ENCODE results near the gene GRSF1. TPM values are rescaled to one million over a fixed set of nuclear protein-coding genes. Genes with fewer than 3 reads are reported as not detected.

The GRSF1 gene
- total RNA-seq, 4 donors from 2014 or later, result 47.8 to 68.8 (median 53.9) TPM

DNA sequence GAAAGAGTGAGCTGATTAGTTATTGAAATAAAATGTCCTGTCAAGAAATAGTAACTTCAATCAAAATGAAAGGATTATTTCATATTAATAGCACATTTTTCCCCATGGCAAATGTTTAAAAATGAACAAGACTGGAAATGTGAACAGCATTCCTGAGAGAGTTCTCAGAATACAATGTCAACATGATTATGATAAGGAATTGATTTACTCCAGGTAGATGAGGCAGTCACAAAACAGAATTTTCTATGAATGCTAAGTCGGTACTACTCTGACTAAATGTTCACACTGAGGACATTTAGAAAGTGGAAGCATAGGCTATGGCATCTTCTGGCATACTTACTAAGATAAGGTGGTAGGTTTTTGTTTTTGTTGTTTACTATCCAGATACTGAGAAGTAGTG, 19.4 kb upstream of the GRSF1 start:
- Histone ChIP-seq H3K4me3 (no peak overlapping the region), H3K27me3 (no peaks in the 10 kb centered on the region), H3K9me3 (no peaks in the 10 kb centered on the region), H3K4me1 (no peaks in the 10 kb centered on the region), H3K36me3 (no peaks in the 10 kb centered on the region), H3K27ac (replicated peaks in 1 of 4) (no peak overlapping the region)
- intact Hi-C loops (cut with DNase I), result no loop called here
- WGBS, result 100% methylated on average over 1 of the region's 1 CpG
- TF ChIP-seq EP300 (IDR thresholded peaks at IDR 0.05) (no peak), POLR2A (IDR thresholded peaks at IDR 0.05; ENCODE audit: low read depth) (no peak), POLR2AphosphoS5 (IDR thresholded peaks at IDR 0.05) (no peak)
- TF ChIP-seq, protein P1, sequence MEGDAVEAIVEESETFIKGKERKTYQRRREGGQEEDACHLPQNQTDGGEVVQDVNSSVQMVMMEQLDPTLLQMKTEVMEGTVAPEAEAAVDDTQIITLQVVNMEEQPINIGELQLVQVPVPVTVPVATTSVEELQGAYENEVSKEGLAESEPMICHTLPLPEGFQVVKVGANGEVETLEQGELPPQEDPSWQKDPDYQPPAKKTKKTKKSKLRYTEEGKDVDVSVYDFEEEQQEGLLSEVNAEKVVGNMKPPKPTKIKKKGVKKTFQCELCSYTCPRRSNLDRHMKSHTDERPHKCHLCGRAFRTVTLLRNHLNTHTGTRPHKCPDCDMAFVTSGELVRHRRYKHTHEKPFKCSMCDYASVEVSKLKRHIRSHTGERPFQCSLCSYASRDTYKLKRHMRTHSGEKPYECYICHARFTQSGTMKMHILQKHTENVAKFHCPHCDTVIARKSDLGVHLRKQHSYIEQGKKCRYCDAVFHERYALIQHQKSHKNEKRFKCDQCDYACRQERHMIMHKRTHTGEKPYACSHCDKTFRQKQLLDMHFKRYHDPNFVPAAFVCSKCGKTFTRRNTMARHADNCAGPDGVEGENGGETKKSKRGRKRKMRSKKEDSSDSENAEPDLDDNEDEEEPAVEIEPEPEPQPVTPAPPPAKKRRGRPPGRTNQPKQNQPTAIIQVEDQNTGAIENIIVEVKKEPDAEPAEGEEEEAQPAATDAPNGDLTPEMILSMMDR (IDR thresholded peaks at IDR 0.05), result no peak
- DNase-seq (ENCODE audit: extremely low spot score), result no peak

DNA sequence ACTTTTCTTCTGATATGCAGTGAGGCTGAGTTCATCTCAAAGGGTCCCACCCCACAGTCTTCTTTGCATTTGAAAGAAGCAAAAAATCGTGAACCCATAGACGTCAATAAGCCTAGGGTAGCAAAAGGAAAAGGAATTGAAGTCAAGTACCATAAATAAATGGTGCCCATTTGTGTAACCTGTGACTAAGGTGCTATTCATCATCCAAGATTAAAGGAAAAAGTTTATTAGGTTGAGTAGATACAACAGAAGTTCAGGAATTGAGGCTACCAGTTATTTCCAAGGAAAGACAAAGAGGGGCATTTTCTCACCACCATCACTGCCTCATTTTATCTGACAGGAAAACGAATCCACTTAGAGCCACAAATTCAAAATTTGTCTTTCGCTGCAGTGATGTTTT, 18.8 kb upstream of the GRSF1 start:
- DNase-seq (ENCODE audit: extremely low spot score), result no peak
- H3K4me1 ChIP-seq, result no peaks in the 10 kb centered on the region
- H3K27me3 ChIP-seq, result no peaks in the 10 kb centered on the region
- WGBS, result 81% methylated on average over 4 of the region's 4 CpGs
- no peaks in the 10 kb centered on the region for H3K9me3 ChIP-seq
- intact Hi-C loops (cut with DNase I), result no loop called here
- H3K27ac ChIP-seq (replicated peaks in 1 of 4), result no peak overlapping the region
- no peaks in the 10 kb centered on the region for H3K36me3 ChIP-seq
- TF ChIP-seq EP300 (IDR thresholded peaks at IDR 0.05), result no peak
- TF ChIP-seq, protein P1 (IDR thresholded peaks at IDR 0.05), result no peak
- no peak for TF ChIP-seq POLR2AphosphoS5 (IDR thresholded peaks at IDR 0.05)
- no peak for TF ChIP-seq POLR2A (IDR thresholded peaks at IDR 0.05; ENCODE audit: low read depth)
- no peak overlapping the region for H3K4me3 ChIP-seq

DNA sequence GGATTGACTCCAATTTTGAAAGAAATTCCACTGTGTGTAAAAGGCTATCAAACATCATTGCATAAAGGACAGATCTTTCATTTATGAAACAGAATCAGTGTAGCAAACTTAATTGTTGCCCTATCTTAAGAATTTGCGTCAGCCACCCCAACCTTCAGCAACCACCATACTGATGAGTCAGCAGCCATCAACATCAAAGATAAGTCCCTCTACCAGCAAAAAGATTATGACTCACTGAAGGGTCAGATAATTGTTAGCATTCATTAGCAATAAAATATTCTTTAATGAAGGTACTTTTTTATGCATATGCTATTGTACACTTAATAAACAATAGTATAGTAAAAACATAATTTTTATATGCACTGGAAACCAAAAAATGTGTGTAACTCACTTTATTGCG, 15.8 kb upstream of the GRSF1 start:
- H3K4me1 ChIP-seq, result no peaks in the 10 kb centered on the region

DNA sequence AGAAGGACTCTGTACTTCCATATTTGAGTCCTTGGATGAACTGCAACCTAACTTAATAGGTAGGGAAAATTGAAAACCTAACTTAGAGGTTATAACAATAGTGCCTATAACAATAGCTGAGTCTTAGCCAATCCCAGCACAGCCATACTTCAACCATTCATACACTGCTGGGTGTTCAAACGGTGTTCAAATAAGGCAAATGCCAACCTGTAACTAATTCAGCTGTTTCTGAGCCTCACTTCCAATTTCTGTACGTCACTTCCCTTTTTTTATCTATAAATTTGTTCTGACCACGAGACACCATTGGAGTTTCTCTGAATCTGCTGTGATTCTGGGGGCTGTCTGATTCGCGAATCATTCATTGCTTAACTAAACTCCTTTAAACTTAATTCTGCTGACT, 9.6 kb upstream of the GRSF1 start:
- Histone ChIP-seq H3K36me3 (no peaks in the 10 kb centered on the region), H3K27ac (replicated peaks in 1 of 4) (no peak overlapping the region), H3K9me3 (no peaks in the 10 kb centered on the region), H3K27me3 (no peaks in the 10 kb centered on the region), H3K4me3 (no peak overlapping the region), H3K4me1 (no peaks in the 10 kb centered on the region)
- TF ChIP-seq POLR2A (IDR thresholded peaks at IDR 0.05; ENCODE audit: low read depth) (no peak), EP300 (IDR thresholded peaks at IDR 0.05) (no peak), POLR2AphosphoS5 (IDR thresholded peaks at IDR 0.05) (no peak)
- TF ChIP-seq, protein P1 (IDR thresholded peaks at IDR 0.05), result no peak
- WGBS, result 85% methylated on average over 5 of the region's 5 CpGs
- no peak for DNase-seq (ENCODE audit: extremely low spot score)
- intact Hi-C loops (cut with DNase I), result no loop called here

More for the DNA sequence above, 15.8 kb upstream of the GRSF1 start:
- Histone ChIP-seq H3K36me3 (no peaks in the 10 kb centered on the region), H3K27me3 (no peaks in the 10 kb centered on the region), H3K4me3 (no peak overlapping the region), H3K27ac (replicated peaks in 1 of 4) (no peak overlapping the region), H3K9me3 (no peaks in the 10 kb centered on the region)
- no peak for DNase-seq (ENCODE audit: extremely low spot score)
- intact Hi-C loops (cut with DNase I), result no loop called here
- no peak for TF ChIP-seq POLR2AphosphoS5 (IDR thresholded peaks at IDR 0.05)
- TF ChIP-seq POLR2A (IDR thresholded peaks at IDR 0.05; ENCODE audit: low read depth), result no peak
- TF ChIP-seq, protein P1 (IDR thresholded peaks at IDR 0.05), result no peak
- no peak for TF ChIP-seq EP300 (IDR thresholded peaks at IDR 0.05)
- WGBS, result 96% methylated on average over 2 of the region's 2 CpGs

DNA sequence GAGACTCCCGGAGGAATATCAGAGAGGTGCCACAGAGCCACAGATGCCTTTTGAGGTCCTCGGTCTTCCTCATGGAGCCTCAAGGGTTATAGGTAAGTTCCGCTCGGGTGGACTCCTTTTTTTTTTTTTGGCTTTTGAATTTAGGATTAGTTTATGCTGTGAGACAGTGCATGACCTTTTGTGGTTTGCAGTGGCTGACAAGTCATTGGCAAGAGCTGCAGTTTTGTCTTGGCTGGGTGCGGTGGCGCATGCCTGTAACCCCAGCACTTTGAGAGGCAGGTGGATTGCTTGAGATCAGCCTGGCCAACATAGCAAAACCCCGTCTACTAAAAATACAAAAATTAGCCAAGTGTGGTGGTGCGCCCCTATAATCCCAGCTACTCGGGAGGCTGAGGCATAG, 4.5 kb upstream of the GRSF1 start:
- 86% methylated on average over 9 of the region's 9 CpGs for WGBS
- intact Hi-C loops (cut with DNase I), result no loop called here
- TF ChIP-seq, protein P1 (IDR thresholded peaks at IDR 0.05), result no peak
- TF ChIP-seq POLR2AphosphoS5 (IDR thresholded peaks at IDR 0.05) (no peak), EP300 (IDR thresholded peaks at IDR 0.05) (no peak), POLR2A (IDR thresholded peaks at IDR 0.05; ENCODE audit: low read depth) (no peak)
- Histone ChIP-seq H3K4me3 (no peak overlapping the region), H3K9me3 (no peaks in the 10 kb centered on the region), H3K27me3 (no peaks in the 10 kb centered on the region), H3K27ac (replicated peaks in 1 of 4) (no peak overlapping the region), H3K36me3 (no peaks in the 10 kb centered on the region), H3K4me1 (no peaks in the 10 kb centered on the region)
- DNase-seq (ENCODE audit: extremely low spot score), result no peak

All from esophagus muscularis mucosa (tissue), 4 donors.